Cerebellar cortex (tissue), 1 donor: ENCODE measurements around the gene HOXD8.
A peak's percentile ranks its signal among the peaks of the same experiment; 100 is the strongest.

Experiments used
- DNase-seq: peaks from one replicate; pipeline ENCODE4 v3.0.0-alpha.2; 2015; ENCODE audit warnings: low spot score

HOXD8 gene

DNA sequence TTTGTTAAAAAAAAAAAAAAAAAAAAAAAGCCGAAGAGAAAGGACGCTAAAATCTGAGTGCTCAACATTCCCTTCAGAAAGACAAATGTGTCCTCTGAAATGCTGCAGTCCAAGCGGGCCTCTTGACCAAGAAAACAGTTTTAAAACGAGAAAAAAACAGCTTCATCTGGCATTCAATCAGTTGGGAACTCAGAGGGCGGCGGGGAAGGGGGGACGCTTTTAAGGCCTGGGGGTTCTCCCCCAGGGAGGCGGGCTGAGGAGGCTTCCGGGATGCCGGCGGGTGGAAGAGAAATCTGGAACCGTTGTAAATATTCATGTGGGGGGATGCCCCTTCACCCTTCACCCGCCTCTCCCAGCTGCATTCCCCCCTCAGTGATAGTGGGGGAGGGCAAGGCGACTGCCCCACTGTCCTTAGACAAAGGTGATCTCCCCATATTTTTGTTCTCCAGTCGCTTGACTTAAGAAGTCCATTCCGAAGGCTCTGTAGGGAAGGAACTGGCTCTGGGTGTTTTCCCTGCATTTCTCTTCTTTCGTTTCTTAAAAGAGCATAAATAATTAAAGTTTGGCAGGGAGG, 25.7 kb upstream of the HOXD8 start:
- no peak for DNase-seq

DNA sequence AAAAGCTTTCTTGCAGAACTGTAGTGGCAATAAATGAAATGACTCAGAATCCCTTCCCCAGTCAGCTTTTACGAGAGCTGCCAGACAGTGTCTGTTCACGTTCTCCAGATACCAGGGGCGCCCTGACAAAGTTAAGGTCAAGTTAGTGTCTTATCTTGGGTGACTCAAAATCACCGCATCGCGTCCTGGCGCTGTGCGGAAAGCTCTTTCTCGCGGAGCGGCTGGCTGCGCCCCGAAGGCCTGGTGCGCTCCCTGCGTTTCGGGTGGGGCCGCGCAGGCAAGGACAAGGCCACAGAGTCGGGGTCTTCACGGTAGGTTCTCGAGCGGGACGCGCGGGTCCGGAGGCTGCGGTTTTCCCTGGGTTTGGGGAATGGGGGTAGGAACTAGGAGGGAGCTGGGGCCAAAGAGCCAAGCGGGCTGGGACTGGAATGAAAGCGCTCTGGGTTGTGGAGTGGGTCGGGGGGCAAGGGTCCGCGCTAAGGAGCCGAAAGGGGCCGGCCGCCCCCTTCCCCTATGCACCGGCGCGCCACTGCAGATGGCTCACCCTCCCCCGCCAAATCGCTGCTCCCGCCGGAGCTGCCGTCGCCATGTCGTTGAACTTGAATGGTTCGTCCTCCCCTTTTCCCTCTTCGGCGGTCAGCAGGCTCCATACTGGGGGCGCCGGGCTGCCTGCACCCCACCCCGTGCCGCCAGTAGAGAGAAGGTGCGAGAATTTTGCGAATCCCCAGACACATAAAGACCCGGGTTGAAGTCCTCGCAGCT, 25.0 kb upstream of the HOXD8 start:
- DNase-seq: no peak

- DNase-seq: no peak
Observed at GRCh38 chr2:176105078-176105729, 24.3 kb upstream of the HOXD8 start.

DNA sequence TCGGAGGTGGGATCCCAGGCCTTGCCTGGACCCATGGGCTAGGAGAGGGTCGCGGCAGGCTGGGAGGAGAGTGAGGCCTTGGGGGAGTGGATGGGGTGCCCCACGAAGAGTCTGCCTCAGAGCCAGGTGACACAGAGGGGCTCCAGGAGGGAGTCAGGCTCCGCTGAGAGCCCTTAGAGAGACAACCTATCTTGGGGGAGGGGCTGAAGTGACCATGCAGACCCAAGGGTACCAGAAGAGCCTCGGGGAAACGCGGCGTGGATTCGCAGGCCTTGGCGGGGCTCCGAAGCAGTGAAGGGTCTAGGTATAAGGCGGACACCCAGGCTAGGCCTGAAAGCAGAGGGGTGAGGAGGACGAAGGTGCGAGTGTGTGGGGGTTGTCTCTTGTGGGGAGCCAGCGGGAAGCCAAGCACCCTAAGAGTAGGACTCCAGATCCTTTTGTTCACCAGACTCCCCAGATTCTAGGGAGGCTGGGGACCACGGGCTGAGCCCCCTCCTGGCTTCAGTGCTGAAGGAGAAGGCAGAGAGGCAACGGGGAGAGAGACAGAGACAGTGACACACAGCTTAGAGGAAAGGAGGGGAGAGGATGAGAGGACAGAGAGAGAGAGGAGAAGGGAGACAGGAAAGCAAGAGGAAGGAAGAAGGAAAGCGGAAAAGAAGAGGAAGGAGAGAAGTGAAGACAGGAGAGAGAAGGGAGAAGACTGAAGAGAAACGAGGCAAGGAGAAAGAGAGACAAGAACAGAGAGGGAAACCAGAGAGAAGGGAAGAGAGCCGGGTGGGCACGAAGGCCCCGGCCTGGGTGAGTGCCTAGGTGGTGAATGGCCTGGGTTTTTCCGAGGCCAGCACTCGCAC, 23.6 kb upstream of the HOXD8 start:
- no peak for DNase-seq

- DNase-seq: no peak
Observed at GRCh38 chr2:176106581-176107539, 22.6 kb upstream of the HOXD8 start, which contains the start of gene HOXD11. HOXD11 (plus strand) TSS chr2:176107280; CDS start chr2:176107356, 76 bp downstream.

- DNase-seq: no peak
Observed at GRCh38 chr2:176107731-176108181, 21.7 kb upstream of the HOXD8 start.

DNA sequence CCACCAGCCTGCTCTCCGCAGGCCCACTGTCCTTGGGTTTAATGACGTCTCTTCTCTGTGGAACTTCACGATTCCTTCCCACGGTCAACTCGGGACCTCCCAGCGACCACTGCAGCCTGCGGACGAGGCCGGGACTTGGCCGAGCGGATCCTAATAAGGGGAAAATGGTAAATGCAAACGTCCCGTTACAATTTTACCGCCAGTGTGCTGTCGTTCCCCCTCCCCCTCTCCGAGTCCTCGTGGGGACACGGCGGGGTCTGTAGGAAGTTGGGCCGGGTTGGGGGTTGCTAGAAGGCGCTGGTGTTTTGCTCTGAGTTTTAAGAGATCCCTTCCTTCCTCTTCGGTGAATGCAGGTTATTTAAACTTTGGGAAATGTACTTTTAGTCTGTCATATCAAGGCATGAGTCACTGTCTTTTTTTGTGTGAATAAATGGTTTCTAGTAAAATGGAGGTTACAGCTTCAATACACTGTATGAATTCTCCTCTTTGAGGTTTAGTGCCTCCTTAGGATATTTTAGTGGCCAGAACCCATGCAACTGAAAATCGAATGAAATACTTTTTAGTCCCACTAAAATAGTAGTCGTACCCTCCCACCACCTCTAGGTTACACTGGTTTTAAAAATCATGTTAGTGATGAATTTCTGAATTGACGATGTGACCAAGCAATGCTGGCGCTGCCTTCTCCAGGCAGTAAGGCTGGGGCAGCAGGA, 20.2 kb upstream of the HOXD8 start:
- no peak for DNase-seq

- no peak for DNase-seq
Observed at GRCh38 chr2:176109946-176110345, 19.6 kb upstream of the HOXD8 start.

- no peak for DNase-seq
Observed at GRCh38 chr2:176110415-176111308, 18.8 kb upstream of the HOXD8 start.

- DNase-seq: peak; percentile 50
Observed at GRCh38 chr2:176111309-176111663, 18.2 kb upstream of the HOXD8 start.

DNA sequence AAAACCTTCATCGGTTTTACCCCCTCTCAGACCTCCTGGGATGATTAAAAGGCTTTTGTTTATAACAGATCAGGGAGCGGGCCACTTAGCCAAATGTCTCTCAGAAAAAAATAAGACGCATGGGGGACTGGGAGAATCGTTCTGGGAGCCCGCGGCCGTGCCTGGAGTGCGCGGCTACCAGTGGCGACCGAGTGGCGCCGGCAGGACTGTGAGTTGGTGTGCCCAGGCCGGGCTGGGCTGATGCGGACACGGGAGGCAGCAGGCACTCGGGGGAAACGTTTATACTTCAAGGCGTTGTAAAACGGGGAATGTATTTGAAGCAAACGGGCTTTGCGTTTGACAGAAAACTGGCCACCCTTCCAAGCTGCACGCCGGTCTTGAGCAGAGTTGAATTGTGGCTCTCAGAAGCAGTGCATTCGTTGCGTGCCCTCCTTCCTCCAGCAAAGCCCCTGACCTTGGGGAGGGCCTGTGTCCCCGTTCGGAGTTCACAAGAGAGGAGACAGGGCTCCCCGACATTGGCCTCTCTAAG, 17.6 kb upstream of the HOXD8 start:
- no peak for DNase-seq

GRCh38 chr2:176112375-176113302, 16.9 kb upstream of the HOXD8 start:
- DNase-seq: no peak

GRCh38 chr2:176114120-176114929, 15.2 kb upstream of the HOXD8 start:
- DNase-seq: no peak

- no peak for DNase-seq
Observed at GRCh38 chr2:176114930-176115625, 14.4 kb upstream of the HOXD8 start.

DNA sequence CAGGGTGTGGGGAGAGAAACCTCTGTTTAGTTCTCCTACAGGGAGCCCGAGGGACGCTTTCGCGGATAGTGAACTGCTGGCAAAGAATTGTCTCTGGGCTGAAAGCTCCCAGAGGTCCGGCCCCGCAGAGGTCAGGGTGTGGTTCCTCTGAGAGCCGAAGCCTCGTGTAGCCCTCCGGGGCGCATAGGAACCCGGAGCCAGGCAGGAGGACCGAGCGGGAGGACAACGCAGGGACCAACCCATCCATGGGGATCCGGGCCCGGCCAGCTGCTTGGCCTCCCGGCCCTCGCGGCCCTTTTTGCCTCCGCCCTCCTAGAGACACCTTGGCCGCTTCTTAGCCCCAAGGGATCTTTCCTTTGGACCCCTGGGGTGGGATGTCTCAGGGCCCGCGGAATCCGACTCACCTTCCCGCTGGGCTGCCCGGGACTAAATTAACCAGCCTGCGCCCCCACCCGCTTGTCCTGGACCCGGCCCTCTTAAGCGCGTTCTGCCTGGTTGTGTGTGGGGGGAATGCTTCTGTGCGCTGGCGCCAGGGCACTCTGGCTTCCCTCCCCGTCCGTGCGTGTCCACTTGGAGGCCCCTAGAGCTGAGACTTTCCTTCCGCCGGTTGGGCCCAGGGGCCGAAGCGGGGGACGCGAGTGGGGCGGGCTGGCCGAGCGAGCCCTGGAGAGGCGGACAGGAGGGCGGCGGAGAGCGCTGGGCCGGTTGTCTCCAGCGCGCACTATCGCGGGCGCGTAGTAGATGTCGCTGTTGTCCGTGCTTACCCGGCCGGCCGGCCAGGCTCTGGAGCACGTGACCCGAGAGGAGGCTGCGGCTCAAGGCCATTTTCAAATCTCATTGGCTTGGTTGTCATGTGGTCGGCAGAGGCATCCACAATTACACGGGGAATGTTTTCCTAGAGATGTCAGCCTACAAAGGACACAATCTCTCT, 13.4 kb upstream of the HOXD8 start, which contains the start of gene HOXD10:
Gene HOXD10, plus strand, starts transcription at position 896 of the 931 bp plus-strand sequence. CDS start 56 bp downstream, outside the sequence.
- DNase-seq: no peak
